HG03196 (cell line): ENCODE measurements around the gene EGFL6.
"Not testable (repeated sequence)": the region's sequence is repeated elsewhere in the genome, so short reads cannot be mapped to it uniquely, and the experiment has no call there.

Source experiments
- ATAC-seq: cut with Tn5 transposase; IDR thresholded peaks from one replicate; pipeline ENCODE4 v1.9.1; 2021; ENCODE audit not compliant: unreplicated experiment

Gene EGFL6

GRCh38 chrX:13652287-13652793 lies 82.9 kb downstream of the EGFL6 start:
- ATAC-seq: no peak

GRCh38 chrX:13652850-13653693 lies 83.7 kb downstream of the EGFL6 start, which contains the start of gene TCEANC:
Gene TCEANC (plus strand): TSS chrX:13653141. CDS start chrX:13662509, 9,368 bp downstream.
- ATAC-seq: peak; percentile 94

- ATAC-seq: no peak
Measured at GRCh38 chrX:13654116-13654515, 84.7 kb downstream of the EGFL6 start.

- ATAC-seq: no peak
Measured at GRCh38 chrX:13655674-13656073, 86.3 kb downstream of the EGFL6 start.

- no peak for ATAC-seq
Measured at GRCh38 chrX:13658602-13659001, 89.2 kb downstream of the EGFL6 start.

GRCh38 chrX:13659063-13659462 lies 89.7 kb downstream of the EGFL6 start:
- ATAC-seq: no peak

GRCh38 chrX:13661735-13662288 lies 92.4 kb downstream of the EGFL6 start:
- ATAC-seq: no peak

GRCh38 chrX:13662355-13662791 lies 93.0 kb downstream of the EGFL6 start:
- ATAC-seq: no peak

GRCh38 chrX:13664020-13664419 lies 94.6 kb downstream of the EGFL6 start:
- no peak for ATAC-seq

- no peak for ATAC-seq
Measured at GRCh38 chrX:13666836-13667235, 97.4 kb downstream of the EGFL6 start.

GRCh38 chrX:13667919-13668318 lies 98.5 kb downstream of the EGFL6 start:
- no peak for ATAC-seq

- peak; percentile 70 for ATAC-seq
Measured at GRCh38 chrX:13669246-13669737, 99.9 kb downstream of the EGFL6 start.

- not testable (repeated sequence) for ATAC-seq
Measured at GRCh38 chrX:13669755-13670154, 100.4 kb downstream of the EGFL6 start.

- no peak for ATAC-seq
Measured at GRCh38 chrX:13670197-13670596, 100.8 kb downstream of the EGFL6 start.

GRCh38 chrX:13673016-13673415 lies 103.6 kb downstream of the EGFL6 start:
- no peak for ATAC-seq

- ATAC-seq: no peak
Measured at GRCh38 chrX:13676885-13677284, 107.5 kb downstream of the EGFL6 start.

GRCh38 chrX:13679700-13680099 lies 110.3 kb downstream of the EGFL6 start:
- ATAC-seq: not testable (repeated sequence)

GRCh38 chrX:13681595-13681994 lies 112.2 kb downstream of the EGFL6 start:
- no peak for ATAC-seq
